HepG2 (cell line): ENCODE measurements around the gene HAGHL. TPM values are rescaled to one million over a fixed set of nuclear protein-coding genes. Genes with fewer than 3 reads are reported as not detected.

Experiments
- AGO1 ChIP-seq: fragments of 200-400 bp; formaldehyde crosslinking; IDR thresholded peaks from 2 replicates; pipeline ENCODE4 v1.6.1; 2017; ENCODE audit warnings: mild to moderate bottlenecking, low read depth, low read length, moderate library complexity; ENCODE audit not compliant: poor library complexity, severe bottlenecking
- CENPT ChIP-seq: sonication (generic); formaldehyde crosslinking; IDR thresholded peaks from 2 replicates; pipeline ENCODE4 v1.8.0; 2022; ENCODE audit warnings: low read depth, mild to moderate bottlenecking, moderate library complexity, missing genetic modification reagents
- CREB1 ChIP-seq, 2 experiments: fragments of 450-650 bp in 1 of 2; IDR thresholded peaks; 2 replicates each; pipeline ENCODE4 v1.6.1; 2016 to 2017; ENCODE audit warnings: control low read depth in 1 of 2, mild to moderate bottlenecking in 1 of 2, missing compliant biosample characterization in 1 of 2, missing genetic modification characterization in 1 of 2
- EED ChIP-seq: sonication (generic); formaldehyde crosslinking; IDR thresholded peaks from 2 replicates; pipeline ENCODE4 v1.5.0; 2020; ENCODE audit warnings: mild to moderate bottlenecking, missing genetic modification reagents
- EHMT2 ChIP-seq: fragments of 200-600 bp; sonication (generic); IDR thresholded peaks from 2 replicates; pipeline ENCODE4 v1.7.0; 2017; ENCODE audit warnings: antibody characterized with exemption, low read depth, low read length, borderline replicate concordance
- GABPA ChIP-seq, 2 experiments: IDR thresholded peaks; 2 replicates each; pipeline ENCODE4 v1.6.1; 2011 to 2016; ENCODE audit warnings: low read depth in 2 of 2, low read length in 1 of 2, missing biosample characterization in 1 of 2, missing genetic modification characterization in 1 of 2
- HOXA5 ChIP-seq: sonication (generic); formaldehyde crosslinking; IDR thresholded peaks from 2 replicates; pipeline ENCODE4 v1.4.0; 2020; ENCODE audit warnings: missing genetic modification reagents
- IRX3 ChIP-seq: sonication (generic); formaldehyde crosslinking; IDR thresholded peaks from 2 replicates; pipeline ENCODE4 v1.8.1; 2023; ENCODE audit warnings: mild to moderate bottlenecking, low read depth, missing genetic modification reagents, borderline replicate concordance
- MAZ ChIP-seq, 2 experiments: sonication (generic) in 1 of 2; formaldehyde crosslinking in 1 of 2; IDR thresholded peaks; 2 replicates each; pipeline versions ENCODE4 v1.5.0 to v1.6.1; 2012 to 2020; ENCODE audit warnings: low read depth in 2 of 2, mild to moderate bottlenecking in 2 of 2, borderline replicate concordance in 1 of 2, improper control_type of control experiment in 1 of 2, low read length in 1 of 2, missing genetic modification reagents in 1 of 2, moderate library complexity in 1 of 2
- NFRKB ChIP-seq: fragments of 450-650 bp; IDR thresholded peaks from 2 replicates; pipeline ENCODE4 v1.6.1; 2017
- POLR2G ChIP-seq: fragments of 200-400 bp; formaldehyde crosslinking; IDR thresholded peaks from 2 replicates; pipeline ENCODE4 v1.6.1; 2018; ENCODE audit warnings: mild to moderate bottlenecking, low read depth, low read length, moderate library complexity
- TRAFD1 ChIP-seq: sonication (generic); formaldehyde crosslinking; IDR thresholded peaks from 2 replicates; pipeline ENCODE4 v1.5.1; 2020; ENCODE audit warnings: missing genetic modification reagents, mild to moderate bottlenecking, borderline replicate concordance
- UBTF ChIP-seq: sonication (generic); formaldehyde crosslinking; IDR thresholded peaks from 2 replicates; pipeline ENCODE4 v1.4.0; 2020; ENCODE audit warnings: mild to moderate bottlenecking, missing genetic modification reagents
- ZBTB42 ChIP-seq: sonication (generic); formaldehyde crosslinking; IDR thresholded peaks from 2 replicates; pipeline ENCODE4 v1.5.0; 2020; ENCODE audit warnings: mild to moderate bottlenecking, missing genetic modification reagents
- ZHX1 ChIP-seq: sonication (generic); formaldehyde crosslinking; IDR thresholded peaks from 2 replicates; pipeline ENCODE4 v1.8.1; 2022; ENCODE audit warnings: low read depth, mild to moderate bottlenecking, missing genetic modification reagents
- ZNF296 ChIP-seq: sonication (generic); formaldehyde crosslinking; conservative IDR thresholded peaks from 2 replicates; pipeline ENCODE4 v1.5.0; 2020; ENCODE audit warnings: mild to moderate bottlenecking, missing genetic modification reagents
- ZNF451 ChIP-seq: sonication (generic); formaldehyde crosslinking; IDR thresholded peaks from 2 replicates; pipeline ENCODE4 v1.5.0; 2020; ENCODE audit warnings: mild to moderate bottlenecking, missing genetic modification reagents
- ZNF556 ChIP-seq: sonication (generic); formaldehyde crosslinking; IDR thresholded peaks from 2 replicates; pipeline ENCODE4 v1.4.0; 2020; ENCODE audit warnings: mild to moderate bottlenecking, missing genetic modification reagents, borderline replicate concordance
- ZNF7 ChIP-seq: IDR thresholded peaks from 2 replicates; pipeline ENCODE4 v1.6.1; 2016; ENCODE audit warnings: missing biosample characterization, missing genetic modification reagents
- ZNF883 ChIP-seq: sonication (generic); formaldehyde crosslinking; IDR thresholded peaks from 2 replicates; pipeline ENCODE4 v1.5.1; 2020; ENCODE audit warnings: mild to moderate bottlenecking, missing genetic modification reagents; ENCODE audit errors: not compliant biosample characterization
- ZSCAN30 ChIP-seq: sonication (generic); formaldehyde crosslinking; IDR thresholded peaks from 2 replicates; pipeline ENCODE4 v1.5.0; 2020; ENCODE audit warnings: mild to moderate bottlenecking, missing genetic modification reagents
- polyA plus RNA-seq, 8 experiments: library from polyadenylated mRNA; depleted of rRNA in 3 of 8; stranded (reverse) in 7 of 8; unstranded in 1 of 8; fragments of >200 nt; fragmentation: Illumina TruSeq in 4 of 8; extraction: Trizol in 4 of 8; gene quantifications; 2 replicates each; pipeline versions ENCODE4 v1.2.1 to v1.2.3, GENCODE V29; 2011 to 2016; ENCODE audit warnings: low read depth in 4 of 8, missing spikeins in 1 of 8, mixed read lengths in 1 of 8; ENCODE audit not compliant: insufficient read depth in 1 of 8
- total RNA-seq, 5 experiments: library from RNA; depleted of rRNA; stranded (reverse); fragments of >200 nt; fragmentation: Illumina TruSeq; extraction: Trizol; gene quantifications; 2 replicates each; pipeline ENCODE4 v1.2.3, GENCODE V29; 2016; ENCODE audit warnings: low read depth in 1 of 5

Gene HAGHL
- total and polyA plus RNA-seq, 2 of the 13 experiments (the other 11 are each of a cell fraction or from before 2014, with no cell fraction given): 3.4 to 8.4 TPM

- TF ChIP-seq UBTF (CRISPR knock-in tag) (peak; percentile 33), ZNF883 (peak; percentile 82), AGO1 (peak; percentile 29), CREB1 (IDR thresholded peaks at IDR 0.05) (no peak), CREB1 (CRISPR knock-in tag; IDR thresholded peaks at IDR 0.05) (no peak), ZNF296 (CRISPR knock-in tag) (no peak), ZNF451 (CRISPR knock-in tag) (no peak), POLR2G (peak; percentile 20; the same call in 1 of the 2 replicates), GABPA (IDR thresholded peaks at IDR 0.05; ENCODE audit: low read depth, low read length) (0 out of 2 replicates have a peak, but pooled peaks have one; percentile 27), GABPA (CRISPR knock-in tag; IDR thresholded peaks at IDR 0.05; ENCODE audit: low read depth) (peak; percentile 80), ZSCAN30 (CRISPR knock-in tag) (no peak), EHMT2 (no peak), IRX3 (CRISPR knock-in tag) (no peak), ZHX1 (CRISPR knock-in tag) (no peak), ZNF7 (CRISPR knock-in tag) (no peak), MAZ (IDR thresholded peaks at IDR 0.05; ENCODE audit: borderline replicate concordance, low read depth, low read length) (no peak), MAZ (CRISPR knock-in tag; IDR thresholded peaks at IDR 0.05; ENCODE audit: low read depth) (peak; percentile 65), ZBTB42 (peak; percentile 41; the same call in 1 of the 2 replicates), EED (CRISPR knock-in tag) (no peak), CENPT (CRISPR knock-in tag) (no peak), ZNF556 (CRISPR knock-in tag) (0 out of 2 replicates have a peak, but pooled peaks have one; percentile 68), TRAFD1 (CRISPR knock-in tag) (no peak), HOXA5 (CRISPR knock-in tag) (no peak), NFRKB (no peak)
Measured at GRCh38 chr16:678858-679813, 47.8 kb upstream of the HAGHL start (continued).
